Measurements from ENCODE around the gene ZSWIM5.

GRCh38 chr1:45015683-45016082, 190.7 kb downstream of the ZSWIM5 start:
- TF ChIP-seq CTCF (IDR thresholded peaks at IDR 0.05) (no peak), POLR2A (IDR thresholded peaks at IDR 0.05) (no peak), EP300 (IDR thresholded peaks at IDR 0.05) (no peak)

Measured in upper lobe of left lung (tissue), 4 donors.